HEK293 (cell line): Measurements from ENCODE around the gene DDX17.

Experiments used
- EGR2 ChIP-seq: fragments of 450-650 bp; formaldehyde crosslinking; IDR thresholded peaks from 2 replicates; pipeline ENCODE4 v1.5.1; 2016; ENCODE audit warnings: low read depth, missing biosample characterization, missing genetic modification characterization
- GFI1B ChIP-seq: fragments of 450-650 bp; formaldehyde crosslinking; IDR thresholded peaks from 2 replicates; pipeline ENCODE4 v1.5.1; 2016; ENCODE audit warnings: missing biosample characterization, missing genetic modification characterization
- HOXD13 ChIP-seq: sonication (generic); formaldehyde crosslinking; IDR thresholded peaks from 2 replicates; pipeline ENCODE4 v1.8.0; 2022; ENCODE audit warnings: missing genetic modification reagents, borderline replicate concordance
- INSM2 ChIP-seq: fragments of 450-650 bp; formaldehyde crosslinking; IDR thresholded peaks from 2 replicates; pipeline ENCODE4 v1.5.1; 2016; ENCODE audit warnings: missing biosample characterization, missing genetic modification characterization
- SP3 ChIP-seq: fragments of 450-650 bp; formaldehyde crosslinking; IDR thresholded peaks from 2 replicates; pipeline ENCODE4 v1.5.1; 2016; ENCODE audit warnings: missing biosample characterization, missing genetic modification characterization
- TCF7L2 ChIP-seq: IDR thresholded peaks from 2 replicates; pipeline ENCODE4 v1.6.1; 2011; ENCODE audit warnings: low read depth, mild to moderate bottlenecking, inconsistent platforms, low read length, moderate library complexity, borderline replicate concordance
- ZBTB17 ChIP-seq: fragments of 450-650 bp; formaldehyde crosslinking; IDR thresholded peaks from 2 replicates; pipeline ENCODE4 v1.5.1; 2016; ENCODE audit warnings: missing biosample characterization, missing genetic modification characterization
- ZEB2 ChIP-seq: fragments of 450-650 bp; formaldehyde crosslinking; IDR thresholded peaks from 2 replicates; pipeline ENCODE4 v1.5.1; 2016; ENCODE audit warnings: missing biosample characterization, missing genetic modification characterization
- ZFP69B ChIP-seq: fragments of 450-650 bp; formaldehyde crosslinking; IDR thresholded peaks from 2 replicates; pipeline ENCODE4 v1.5.1; 2016; ENCODE audit warnings: missing biosample characterization, missing genetic modification characterization
- ZNF157 ChIP-seq: fragments of 450-650 bp; formaldehyde crosslinking; IDR thresholded peaks from 2 replicates; pipeline ENCODE4 v1.5.1; 2016; ENCODE audit warnings: missing biosample characterization, missing genetic modification characterization
- ZNF174 ChIP-seq: fragments of 450-650 bp; formaldehyde crosslinking; IDR thresholded peaks from 2 replicates; pipeline ENCODE4 v1.5.0; 2017; ENCODE audit warnings: missing biosample characterization, mild to moderate bottlenecking, missing genetic modification characterization
- ZNF223 ChIP-seq: fragments of 450-650 bp; formaldehyde crosslinking; IDR thresholded peaks from 2 replicates; pipeline ENCODE4 v1.5.1; 2016; ENCODE audit warnings: missing biosample characterization, missing genetic modification characterization
- ZNF239 ChIP-seq: fragments of 450-650 bp; formaldehyde crosslinking; IDR thresholded peaks from 2 replicates; pipeline ENCODE4 v1.5.1; 2016; ENCODE audit warnings: missing biosample characterization, missing genetic modification characterization
- ZNF311 ChIP-seq: fragments of 450-650 bp; formaldehyde crosslinking; IDR thresholded peaks from 2 replicates; pipeline ENCODE4 v1.5.1; 2017; ENCODE audit warnings: missing biosample characterization, missing genetic modification characterization, borderline replicate concordance
- ZNF488 ChIP-seq: fragments of 450-650 bp; formaldehyde crosslinking; IDR thresholded peaks from 2 replicates; pipeline ENCODE4 v1.5.1; 2016; ENCODE audit warnings: missing biosample characterization, missing genetic modification characterization
- ZNF518A ChIP-seq: fragments of 450-650 bp; formaldehyde crosslinking; conservative IDR thresholded peaks from 2 replicates; pipeline ENCODE4 v1.5.1; 2016; ENCODE audit warnings: low read depth, missing biosample characterization, missing genetic modification characterization
- TF ChIP-seq, protein P1 (sequence below): fragments of 450-650 bp; formaldehyde crosslinking; IDR thresholded peaks from 2 replicates; pipeline ENCODE4 v1.5.1; 2016; ENCODE audit warnings: missing biosample characterization, missing genetic modification characterization
- TF ChIP-seq, protein P2 (sequence below): fragments of 450-650 bp; IDR thresholded peaks from 2 replicates; pipeline ENCODE4 v1.5.1; 2018; ENCODE audit warnings: missing biosample characterization, missing genetic modification characterization
- TF ChIP-seq, protein P3 (sequence below): fragments of 450-650 bp; formaldehyde crosslinking; IDR thresholded peaks from 2 replicates; pipeline ENCODE4 v1.5.1; 2016; ENCODE audit warnings: missing biosample characterization, missing genetic modification characterization
- TF ChIP-seq, protein P4 (sequence below): fragments of 450-650 bp; formaldehyde crosslinking; IDR thresholded peaks from 2 replicates; pipeline ENCODE4 v1.5.1; 2016; ENCODE audit warnings: missing biosample characterization, missing genetic modification characterization
- TF ChIP-seq, protein P5 (sequence below): fragments of 450-650 bp; formaldehyde crosslinking; IDR thresholded peaks from 2 replicates; pipeline ENCODE4 v1.5.1; 2017; ENCODE audit warnings: missing biosample characterization, missing genetic modification characterization

The DDX17 gene

GRCh38 chr22:38505541-38506117 is 482 bp downstream of the DDX17 start (continued):
- TF ChIP-seq ZNF518A (tag by site-specific recombination) = no peak
- no peak for TF ChIP-seq ZNF157 (tag by site-specific recombination)
- TF ChIP-seq, protein P1, sequence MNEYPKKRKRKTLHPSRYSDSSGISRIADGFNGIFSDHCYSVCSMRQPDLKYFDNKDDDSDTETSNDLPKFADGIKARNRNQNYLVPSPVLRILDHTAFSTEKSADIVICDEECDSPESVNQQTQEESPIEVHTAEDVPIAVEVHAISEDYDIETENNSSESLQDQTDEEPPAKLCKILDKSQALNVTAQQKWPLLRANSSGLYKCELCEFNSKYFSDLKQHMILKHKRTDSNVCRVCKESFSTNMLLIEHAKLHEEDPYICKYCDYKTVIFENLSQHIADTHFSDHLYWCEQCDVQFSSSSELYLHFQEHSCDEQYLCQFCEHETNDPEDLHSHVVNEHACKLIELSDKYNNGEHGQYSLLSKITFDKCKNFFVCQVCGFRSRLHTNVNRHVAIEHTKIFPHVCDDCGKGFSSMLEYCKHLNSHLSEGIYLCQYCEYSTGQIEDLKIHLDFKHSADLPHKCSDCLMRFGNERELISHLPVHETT (tag by site-specific recombination) = no peak
- no peak for TF ChIP-seq ZNF223 (tag by site-specific recombination)
- TF ChIP-seq ZEB2 (tag by site-specific recombination) = no peak
- TF ChIP-seq ZNF488 (tag by site-specific recombination) = no peak
- TF ChIP-seq TCF7L2 = no peak
- no peak for TF ChIP-seq SP3 (tag by site-specific recombination)
- TF ChIP-seq ZNF174 (tag by site-specific recombination) = no peak
- TF ChIP-seq, protein P2, sequence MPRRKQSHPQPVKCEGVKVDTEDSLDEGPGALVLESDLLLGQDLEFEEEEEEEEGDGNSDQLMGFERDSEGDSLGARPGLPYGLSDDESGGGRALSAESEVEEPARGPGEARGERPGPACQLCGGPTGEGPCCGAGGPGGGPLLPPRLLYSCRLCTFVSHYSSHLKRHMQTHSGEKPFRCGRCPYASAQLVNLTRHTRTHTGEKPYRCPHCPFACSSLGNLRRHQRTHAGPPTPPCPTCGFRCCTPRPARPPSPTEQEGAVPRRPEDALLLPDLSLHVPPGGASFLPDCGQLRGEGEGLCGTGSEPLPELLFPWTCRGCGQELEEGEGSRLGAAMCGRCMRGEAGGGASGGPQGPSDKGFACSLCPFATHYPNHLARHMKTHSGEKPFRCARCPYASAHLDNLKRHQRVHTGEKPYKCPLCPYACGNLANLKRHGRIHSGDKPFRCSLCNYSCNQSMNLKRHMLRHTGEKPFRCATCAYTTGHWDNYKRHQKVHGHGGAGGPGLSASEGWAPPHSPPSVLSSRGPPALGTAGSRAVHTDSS (tag by site-specific recombination) = no peak
- TF ChIP-seq ZFP69B (tag by site-specific recombination) = no peak
- TF ChIP-seq ZBTB17 (tag by site-specific recombination) = no peak; the same call in 1 of the 2 replicates
- TF ChIP-seq ZNF239 (tag by site-specific recombination) = no peak
- TF ChIP-seq, protein P3, sequence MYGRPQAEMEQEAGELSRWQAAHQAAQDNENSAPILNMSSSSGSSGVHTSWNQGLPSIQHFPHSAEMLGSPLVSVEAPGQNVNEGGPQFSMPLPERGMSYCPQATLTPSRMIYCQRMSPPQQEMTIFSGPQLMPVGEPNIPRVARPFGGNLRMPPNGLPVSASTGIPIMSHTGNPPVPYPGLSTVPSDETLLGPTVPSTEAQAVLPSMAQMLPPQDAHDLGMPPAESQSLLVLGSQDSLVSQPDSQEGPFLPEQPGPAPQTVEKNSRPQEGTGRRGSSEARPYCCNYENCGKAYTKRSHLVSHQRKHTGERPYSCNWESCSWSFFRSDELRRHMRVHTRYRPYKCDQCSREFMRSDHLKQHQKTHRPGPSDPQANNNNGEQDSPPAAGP (tag by site-specific recombination) = 0 out of 2 replicates have a peak, but pooled peaks have one; percentile 70
- TF ChIP-seq INSM2 (tag by site-specific recombination) = no peak
- TF ChIP-seq, protein P4, sequence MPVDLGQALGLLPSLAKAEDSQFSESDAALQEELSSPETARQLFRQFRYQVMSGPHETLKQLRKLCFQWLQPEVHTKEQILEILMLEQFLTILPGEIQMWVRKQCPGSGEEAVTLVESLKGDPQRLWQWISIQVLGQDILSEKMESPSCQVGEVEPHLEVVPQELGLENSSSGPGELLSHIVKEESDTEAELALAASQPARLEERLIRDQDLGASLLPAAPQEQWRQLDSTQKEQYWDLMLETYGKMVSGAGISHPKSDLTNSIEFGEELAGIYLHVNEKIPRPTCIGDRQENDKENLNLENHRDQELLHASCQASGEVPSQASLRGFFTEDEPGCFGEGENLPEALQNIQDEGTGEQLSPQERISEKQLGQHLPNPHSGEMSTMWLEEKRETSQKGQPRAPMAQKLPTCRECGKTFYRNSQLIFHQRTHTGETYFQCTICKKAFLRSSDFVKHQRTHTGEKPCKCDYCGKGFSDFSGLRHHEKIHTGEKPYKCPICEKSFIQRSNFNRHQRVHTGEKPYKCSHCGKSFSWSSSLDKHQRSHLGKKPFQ (tag by site-specific recombination) = no peak
- TF ChIP-seq HOXD13 (CRISPR knock-in tag) = no peak
- TF ChIP-seq, protein P5, sequence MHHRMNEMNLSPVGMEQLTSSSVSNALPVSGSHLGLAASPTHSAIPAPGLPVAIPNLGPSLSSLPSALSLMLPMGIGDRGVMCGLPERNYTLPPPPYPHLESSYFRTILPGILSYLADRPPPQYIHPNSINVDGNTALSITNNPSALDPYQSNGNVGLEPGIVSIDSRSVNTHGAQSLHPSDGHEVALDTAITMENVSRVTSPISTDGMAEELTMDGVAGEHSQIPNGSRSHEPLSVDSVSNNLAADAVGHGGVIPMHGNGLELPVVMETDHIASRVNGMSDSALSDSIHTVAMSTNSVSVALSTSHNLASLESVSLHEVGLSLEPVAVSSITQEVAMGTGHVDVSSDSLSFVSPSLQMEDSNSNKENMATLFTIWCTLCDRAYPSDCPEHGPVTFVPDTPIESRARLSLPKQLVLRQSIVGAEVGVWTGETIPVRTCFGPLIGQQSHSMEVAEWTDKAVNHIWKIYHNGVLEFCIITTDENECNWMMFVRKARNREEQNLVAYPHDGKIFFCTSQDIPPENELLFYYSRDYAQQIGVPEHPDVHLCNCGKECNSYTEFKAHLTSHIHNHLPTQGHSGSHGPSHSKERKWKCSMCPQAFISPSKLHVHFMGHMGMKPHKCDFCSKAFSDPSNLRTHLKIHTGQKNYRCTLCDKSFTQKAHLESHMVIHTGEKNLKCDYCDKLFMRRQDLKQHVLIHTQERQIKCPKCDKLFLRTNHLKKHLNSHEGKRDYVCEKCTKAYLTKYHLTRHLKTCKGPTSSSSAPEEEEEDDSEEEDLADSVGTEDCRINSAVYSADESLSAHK (tag by site-specific recombination) = no peak
- TF ChIP-seq ZNF311 (tag by site-specific recombination) = no peak
- no peak for TF ChIP-seq GFI1B (tag by site-specific recombination)
- TF ChIP-seq EGR2 (tag by site-specific recombination) = no peak
